HG03039 (cell line): ENCODE results near the gene MGAT5B.
"Not testable (repeated sequence)": the region's sequence is repeated elsewhere in the genome, so short reads cannot be mapped to it uniquely, and the experiment has no call there.

ENCODE experiments used
- ATAC-seq: cut with Tn5 transposase; IDR thresholded peaks from one replicate; pipeline ENCODE4 v1.9.1; 2021; ENCODE audit warnings: mild to moderate bottlenecking, moderate library complexity; ENCODE audit not compliant: unreplicated experiment

The MGAT5B gene

GRCh38 chr17:76845541-76846017 lies 22.6 kb upstream of the MGAT5B start:
- no peak for ATAC-seq

GRCh38 chr17:76847031-76847430 lies 21.2 kb upstream of the MGAT5B start:
- ATAC-seq, result no peak

- no peak for ATAC-seq
Measured at GRCh38 chr17:76848670-76849069, 19.5 kb upstream of the MGAT5B start.

- not testable (repeated sequence) for ATAC-seq
Measured at GRCh38 chr17:76849160-76849559, 19.0 kb upstream of the MGAT5B start.

GRCh38 chr17:76852843-76853242 lies 15.4 kb upstream of the MGAT5B start:
- ATAC-seq, result no peak

- no peak for ATAC-seq
Measured at GRCh38 chr17:76855105-76855504, 13.1 kb upstream of the MGAT5B start.

GRCh38 chr17:76862079-76862478 lies 6.1 kb upstream of the MGAT5B start:
- no peak for ATAC-seq

- ATAC-seq, result no peak
Measured at GRCh38 chr17:76862494-76862893, 5.7 kb upstream of the MGAT5B start.

- ATAC-seq, result no peak
Measured at GRCh38 chr17:76864024-76864423, 4.2 kb upstream of the MGAT5B start.

GRCh38 chr17:76865174-76865573 lies 3.0 kb upstream of the MGAT5B start:
- no peak for ATAC-seq

GRCh38 chr17:76866203-76866602 lies 2.0 kb upstream of the MGAT5B start:
- ATAC-seq, result no peak

- no peak for ATAC-seq
Measured at GRCh38 chr17:76866774-76867577, 1.2 kb upstream of the MGAT5B start.

- no peak for ATAC-seq
Measured at GRCh38 chr17:76867578-76868175, 527 bp upstream of the MGAT5B start.

- no peak for ATAC-seq
Measured at GRCh38 chr17:76868669-76869495, 678 bp downstream of the MGAT5B start.

- ATAC-seq, result no peak
Measured at GRCh38 chr17:76869496-76870376, 1.5 kb downstream of the MGAT5B start.

- ATAC-seq, result no peak
Measured at GRCh38 chr17:76870377-76870714, 2.1 kb downstream of the MGAT5B start.

GRCh38 chr17:76871668-76872067 lies 3.5 kb downstream of the MGAT5B start:
- ATAC-seq, result no peak

- no peak for ATAC-seq
Measured at GRCh38 chr17:76872221-76872873, 4.1 kb downstream of the MGAT5B start.

- ATAC-seq, result no peak
Measured at GRCh38 chr17:76872874-76873221, 4.6 kb downstream of the MGAT5B start.

GRCh38 chr17:76873856-76874255 lies 5.7 kb downstream of the MGAT5B start:
- ATAC-seq, result no peak
